ENCODE results near the gene CACNG3.
"Not testable (repeated sequence)": the region's sequence is repeated elsewhere in the genome, so short reads cannot be mapped to it uniquely, and the experiment has no call there.

Gene CACNG3

GRCh38 chr16:24328835-24329452, 72.8 kb downstream of the CACNG3 start:
- DNase-seq (ENCODE audit: extremely low read depth in 1 of 2, low read depth in 1 of 2): no peak

GRCh38 chr16:24332178-24332577, 76.0 kb downstream of the CACNG3 start:
- DNase-seq (ENCODE audit: extremely low read depth in 1 of 2, low read depth in 1 of 2): no peak

- DNase-seq (ENCODE audit: extremely low read depth in 1 of 2, low read depth in 1 of 2): no peak
Observed at GRCh38 chr16:24332582-24333090, 76.5 kb downstream of the CACNG3 start.

- no peak for DNase-seq (ENCODE audit: extremely low read depth in 1 of 2, low read depth in 1 of 2)
Observed at GRCh38 chr16:24336491-24336890, 80.4 kb downstream of the CACNG3 start.

- no peak for DNase-seq (ENCODE audit: extremely low read depth in 1 of 2, low read depth in 1 of 2)
Observed at GRCh38 chr16:24337013-24337412, 80.9 kb downstream of the CACNG3 start.

DNA sequence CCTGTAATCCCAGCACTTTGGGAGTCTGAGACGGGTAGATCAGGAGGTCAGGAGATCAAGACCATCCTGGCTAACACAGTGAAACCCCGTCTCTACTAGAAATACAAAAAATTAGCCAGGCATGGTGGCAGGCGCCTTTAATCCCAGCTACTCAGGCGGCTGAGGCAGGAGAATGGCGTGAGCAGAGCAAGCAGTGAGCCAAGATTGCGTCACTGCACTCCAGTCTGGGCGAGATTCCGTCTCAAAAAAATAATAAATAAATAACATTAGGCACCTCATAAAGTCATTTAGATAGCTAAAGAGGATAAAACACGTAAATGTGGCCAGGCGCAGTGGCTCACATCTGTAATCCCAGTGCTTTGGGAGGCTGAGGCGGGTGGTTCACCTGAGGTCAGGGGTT, 87.7 kb downstream of the CACNG3 start:
- not testable (repeated sequence) for DNase-seq (ENCODE audit: extremely low read depth in 1 of 2, low read depth in 1 of 2)

- no peak for DNase-seq (ENCODE audit: extremely low read depth in 1 of 2, low read depth in 1 of 2)
Observed at GRCh38 chr16:24344784-24345183, 88.6 kb downstream of the CACNG3 start.

DNA sequence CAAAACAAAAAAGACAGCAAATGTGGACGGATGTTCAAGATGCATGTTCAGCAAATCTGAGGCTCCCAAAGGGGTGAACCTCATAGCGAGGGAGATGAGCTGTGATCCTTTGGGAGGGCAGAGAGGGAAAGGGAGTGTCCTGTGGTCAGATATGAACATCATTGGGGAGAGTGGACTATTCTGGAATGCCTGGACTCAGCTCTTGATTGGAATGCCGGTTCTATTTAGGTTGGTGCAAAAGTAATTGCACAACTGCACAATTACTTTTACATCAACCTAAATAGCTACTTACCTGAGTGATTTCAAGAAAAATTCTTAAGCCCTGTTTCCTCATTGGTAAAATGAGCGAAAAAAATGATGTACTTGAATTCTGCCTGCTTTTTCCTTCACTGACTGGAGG, 89.6 kb downstream of the CACNG3 start:
- no peak for DNase-seq (ENCODE audit: extremely low read depth in 1 of 2, low read depth in 1 of 2)

GRCh38 chr16:24346734-24347133, 90.6 kb downstream of the CACNG3 start:
- no peak for DNase-seq (ENCODE audit: extremely low read depth in 1 of 2, low read depth in 1 of 2)

GRCh38 chr16:24347556-24347955, 91.4 kb downstream of the CACNG3 start:
- DNase-seq (ENCODE audit: extremely low read depth in 1 of 2, low read depth in 1 of 2): no peak

DNA sequence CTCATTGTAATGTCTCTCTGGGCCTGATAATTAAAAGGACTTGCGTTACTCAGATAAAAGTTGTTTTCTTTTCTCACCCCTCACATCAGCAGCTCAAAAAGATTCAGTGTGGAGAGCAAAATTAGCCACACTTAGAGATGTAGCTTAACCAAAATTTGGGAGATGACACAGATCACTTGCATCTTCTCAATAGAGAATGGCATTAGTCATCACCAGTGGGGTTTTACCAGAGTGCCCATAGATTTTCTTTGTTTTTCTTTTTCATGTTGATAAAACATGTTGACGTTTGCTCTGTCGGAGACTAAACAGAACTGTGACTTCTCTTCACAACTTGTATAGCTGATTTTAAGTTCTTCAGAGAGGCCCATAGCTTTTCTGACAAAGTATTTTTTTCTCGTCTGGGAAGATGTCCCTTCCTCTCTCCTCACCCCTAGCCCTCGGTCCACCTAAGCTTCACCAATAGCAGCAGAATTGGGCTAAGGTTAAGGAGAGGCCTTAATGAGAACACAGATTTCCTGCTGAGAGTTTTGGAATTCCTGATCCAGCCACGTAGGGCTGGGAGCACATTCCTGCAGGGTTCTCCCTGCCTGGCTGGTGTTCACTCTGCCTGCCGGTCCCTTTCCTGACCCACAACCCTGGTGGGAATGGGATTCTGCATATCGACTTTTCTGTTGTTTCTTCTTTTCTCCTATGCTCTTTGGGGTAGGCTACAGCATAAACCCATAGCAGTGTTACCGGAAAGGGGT, 92.6 kb downstream of the CACNG3 start:
- no peak for DNase-seq (ENCODE audit: extremely low read depth in 1 of 2, low read depth in 1 of 2)

DNA sequence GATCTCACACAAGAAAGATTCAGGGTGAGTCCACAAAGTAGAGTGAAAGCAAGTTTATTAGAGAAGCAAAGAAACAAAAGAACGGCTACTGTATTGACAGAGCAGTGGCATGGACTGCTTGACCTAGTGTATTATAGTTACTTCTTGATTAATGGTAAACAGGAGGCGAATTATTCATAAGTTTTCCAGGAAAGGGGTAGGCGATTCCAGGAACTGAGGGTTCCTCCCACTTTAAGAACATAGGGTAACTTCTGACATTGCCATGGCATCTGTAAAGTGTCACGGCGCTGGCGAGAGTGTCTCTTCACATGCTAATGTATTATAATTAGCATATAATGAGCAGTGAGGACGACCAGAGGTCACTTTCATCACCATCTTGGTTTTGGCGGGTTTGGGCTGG, 93.2 kb downstream of the CACNG3 start:
- DNase-seq (ENCODE audit: extremely low read depth in 1 of 2, low read depth in 1 of 2): no peak

- DNase-seq (ENCODE audit: extremely low read depth in 1 of 2, low read depth in 1 of 2): no peak
Observed at GRCh38 chr16:24352746-24353145, 96.6 kb downstream of the CACNG3 start.

DNA sequence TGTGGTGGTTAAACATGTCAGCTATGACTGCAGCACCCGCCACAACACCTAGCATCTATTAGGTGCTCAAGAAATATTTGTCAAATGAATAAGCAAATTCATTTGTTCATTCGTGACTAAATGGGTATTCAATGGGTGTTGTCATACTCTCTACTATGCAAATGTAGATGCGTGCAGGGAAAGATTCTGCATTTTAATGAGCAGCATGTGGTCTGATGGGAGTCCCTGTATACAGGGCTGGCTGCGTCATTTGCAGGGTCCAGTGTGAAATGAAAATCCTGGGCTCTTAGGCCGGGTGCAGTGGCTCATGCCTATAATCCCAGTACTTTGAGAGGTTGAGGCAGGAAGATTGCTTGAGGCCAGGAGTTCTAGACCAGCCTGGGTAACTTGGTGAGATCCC, 97.5 kb downstream of the CACNG3 start:
- no peak for DNase-seq (ENCODE audit: extremely low read depth in 1 of 2, low read depth in 1 of 2)

DNA sequence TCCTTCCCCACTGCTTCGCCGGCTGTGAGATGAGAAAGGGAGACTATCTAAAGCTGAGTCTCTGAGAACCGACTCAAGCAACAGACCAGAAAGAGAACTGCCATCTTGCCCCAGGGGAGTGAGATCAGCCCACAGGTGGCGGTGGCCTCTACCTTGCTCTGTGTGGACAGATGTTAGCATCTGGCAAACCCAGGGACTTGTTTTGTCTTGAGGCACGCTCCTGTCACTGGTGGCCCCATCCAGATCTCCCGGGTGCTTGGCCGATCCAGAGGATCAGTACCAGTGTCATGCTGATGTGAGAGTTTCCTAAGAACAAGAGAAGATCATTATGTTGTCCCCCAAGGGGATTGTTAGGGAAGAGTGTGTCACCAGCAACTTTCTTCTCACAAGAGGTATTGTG, 101.4 kb downstream of the CACNG3 start:
- DNase-seq (ENCODE audit: extremely low read depth in 1 of 2, low read depth in 1 of 2): no peak

- no peak for DNase-seq (ENCODE audit: extremely low read depth in 1 of 2, low read depth in 1 of 2)
Observed at GRCh38 chr16:24358117-24358516, 102.0 kb downstream of the CACNG3 start.

DNA sequence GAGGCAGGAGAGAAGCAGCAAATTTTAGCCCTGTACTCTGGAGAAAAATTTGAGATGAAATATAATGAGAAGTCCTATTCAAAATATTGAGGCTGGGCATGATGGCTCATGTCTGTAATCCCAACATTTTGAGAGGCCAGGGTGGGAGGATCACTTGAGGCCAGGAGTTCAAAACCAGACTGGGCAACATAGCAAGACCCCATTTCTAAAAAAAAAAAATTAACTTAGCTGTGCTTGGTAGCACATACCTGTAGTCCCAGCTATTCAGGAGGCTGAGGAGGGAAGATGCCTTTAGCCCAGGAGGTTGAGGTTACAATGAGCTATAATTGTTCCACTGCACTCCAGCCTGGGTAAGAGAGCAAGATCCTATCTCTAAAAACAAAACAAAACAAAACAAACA, 103.4 kb downstream of the CACNG3 start:
- no peak for DNase-seq (ENCODE audit: extremely low read depth in 1 of 2, low read depth in 1 of 2)

GRCh38 chr16:24360936-24361335, 104.8 kb downstream of the CACNG3 start:
- no peak for DNase-seq (ENCODE audit: extremely low read depth in 1 of 2, low read depth in 1 of 2)

- DNase-seq (ENCODE audit: extremely low read depth in 1 of 2, low read depth in 1 of 2): no peak
Observed at GRCh38 chr16:24364596-24364995, 108.5 kb downstream of the CACNG3 start.

GRCh38 chr16:24367186-24367710, 111.1 kb downstream of the CACNG3 start:
- DNase-seq (ENCODE audit: extremely low read depth in 1 of 2, low read depth in 1 of 2): no peak

DNA sequence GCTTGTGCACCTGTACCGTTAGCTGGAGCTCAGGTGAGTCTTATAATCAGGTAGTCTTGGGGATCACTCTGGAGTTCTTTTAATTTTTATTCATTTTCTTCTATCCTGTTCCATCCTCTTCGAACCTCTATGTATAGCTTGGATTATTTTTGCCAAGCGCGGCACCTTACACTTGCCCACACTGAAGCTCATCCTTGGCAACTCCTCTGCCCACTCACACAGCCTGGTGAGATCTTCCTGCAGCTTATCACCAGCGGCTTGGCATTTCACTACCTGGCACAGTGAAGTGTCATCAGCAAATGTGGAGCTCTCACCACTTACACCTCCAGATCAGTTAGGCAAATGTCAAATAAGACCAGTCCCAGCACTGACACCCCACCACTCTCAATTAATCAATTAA, 116.7 kb downstream of the CACNG3 start:
- no peak for DNase-seq (ENCODE audit: extremely low read depth in 1 of 2, low read depth in 1 of 2)

DNA sequence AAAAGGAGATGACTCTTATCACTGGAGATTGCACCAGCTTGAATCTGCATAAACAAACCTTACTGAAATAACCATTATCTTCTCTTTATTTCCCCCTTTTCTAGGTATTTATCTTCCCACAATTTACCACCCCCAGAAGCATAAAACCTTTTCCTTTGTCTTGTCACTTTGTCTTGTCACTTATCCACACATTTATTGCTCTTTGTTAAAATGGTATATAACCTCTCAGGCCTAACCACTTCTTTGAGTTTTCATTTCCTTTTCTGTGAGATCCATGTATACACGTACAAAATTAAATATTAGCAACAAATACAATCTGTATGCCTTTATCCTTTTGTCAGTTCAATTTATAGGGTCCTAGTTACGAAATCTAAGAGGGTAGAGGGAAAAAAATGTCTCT, 122.9 kb downstream of the CACNG3 start:
- DNase-seq (ENCODE audit: extremely low read depth in 1 of 2, low read depth in 1 of 2): no peak
